ENCODE results near the gene USP19. TPM values are rescaled to one million over a fixed set of nuclear protein-coding genes. Genes with fewer than 3 reads are reported as not detected.

The USP19 gene, protein sequence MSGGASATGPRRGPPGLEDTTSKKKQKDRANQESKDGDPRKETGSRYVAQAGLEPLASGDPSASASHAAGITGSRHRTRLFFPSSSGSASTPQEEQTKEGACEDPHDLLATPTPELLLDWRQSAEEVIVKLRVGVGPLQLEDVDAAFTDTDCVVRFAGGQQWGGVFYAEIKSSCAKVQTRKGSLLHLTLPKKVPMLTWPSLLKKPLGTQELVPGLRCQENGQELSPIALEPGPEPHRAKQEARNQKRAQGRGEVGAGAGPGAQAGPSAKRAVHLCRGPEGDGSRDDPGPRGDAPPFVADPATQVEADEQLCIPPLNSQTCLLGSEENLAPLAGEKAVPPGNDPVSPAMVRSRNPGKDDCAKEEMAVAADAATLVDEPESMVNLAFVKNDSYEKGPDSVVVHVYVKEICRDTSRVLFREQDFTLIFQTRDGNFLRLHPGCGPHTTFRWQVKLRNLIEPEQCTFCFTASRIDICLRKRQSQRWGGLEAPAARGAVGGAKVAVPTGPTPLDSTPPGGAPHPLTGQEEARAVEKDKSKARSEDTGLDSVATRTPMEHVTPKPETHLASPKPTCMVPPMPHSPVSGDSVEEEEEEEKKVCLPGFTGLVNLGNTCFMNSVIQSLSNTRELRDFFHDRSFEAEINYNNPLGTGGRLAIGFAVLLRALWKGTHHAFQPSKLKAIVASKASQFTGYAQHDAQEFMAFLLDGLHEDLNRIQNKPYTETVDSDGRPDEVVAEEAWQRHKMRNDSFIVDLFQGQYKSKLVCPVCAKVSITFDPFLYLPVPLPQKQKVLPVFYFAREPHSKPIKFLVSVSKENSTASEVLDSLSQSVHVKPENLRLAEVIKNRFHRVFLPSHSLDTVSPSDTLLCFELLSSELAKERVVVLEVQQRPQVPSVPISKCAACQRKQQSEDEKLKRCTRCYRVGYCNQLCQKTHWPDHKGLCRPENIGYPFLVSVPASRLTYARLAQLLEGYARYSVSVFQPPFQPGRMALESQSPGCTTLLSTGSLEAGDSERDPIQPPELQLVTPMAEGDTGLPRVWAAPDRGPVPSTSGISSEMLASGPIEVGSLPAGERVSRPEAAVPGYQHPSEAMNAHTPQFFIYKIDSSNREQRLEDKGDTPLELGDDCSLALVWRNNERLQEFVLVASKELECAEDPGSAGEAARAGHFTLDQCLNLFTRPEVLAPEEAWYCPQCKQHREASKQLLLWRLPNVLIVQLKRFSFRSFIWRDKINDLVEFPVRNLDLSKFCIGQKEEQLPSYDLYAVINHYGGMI (N-terminal part only)
- polyA plus RNA-seq (2011; rRNA removed), result 33.3 and 37.7 TPM in 2 replicates
- 93.3 and 135 TPM in 2 replicates for polyA minus RNA-seq (2011; rRNA and poly(A)+ RNA removed)

DNA sequence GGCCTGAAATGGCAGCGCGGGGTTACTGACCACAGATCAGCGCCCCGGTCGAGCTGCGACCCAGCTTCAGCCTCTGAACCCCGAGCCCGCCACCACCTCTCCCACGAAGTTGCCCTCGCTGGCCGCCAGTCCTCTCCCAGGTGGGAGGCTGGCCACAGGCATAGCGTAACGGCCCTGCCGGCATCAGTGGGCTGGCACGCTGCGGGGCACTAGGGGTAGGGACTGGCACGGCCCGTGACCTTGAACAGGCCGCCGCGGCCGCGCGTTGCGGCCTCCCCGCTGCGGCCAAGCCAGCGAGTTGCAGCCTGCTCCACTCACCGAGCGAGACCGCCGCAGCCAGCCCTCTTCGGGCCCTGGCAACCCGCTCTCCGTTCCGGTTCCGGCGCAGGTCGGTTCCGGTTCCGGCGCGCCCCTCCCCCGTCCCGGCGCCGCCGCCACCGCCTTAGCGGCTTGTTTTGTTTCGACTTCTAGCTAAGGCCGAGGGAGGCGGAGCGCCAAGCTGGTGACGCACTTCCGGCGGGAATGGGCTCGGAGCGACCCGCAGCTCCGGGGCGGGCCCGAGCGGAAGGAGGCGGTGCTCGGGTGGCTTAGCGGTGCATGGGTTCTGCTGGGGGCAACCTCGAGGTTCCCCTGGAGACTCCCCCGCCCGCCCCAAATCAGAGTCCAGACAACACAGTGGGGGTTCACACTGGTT, at the start of gene USP19:
TSS of gene USP19 (minus strand) at position 386 of the 694 bp plus-strand sequence. CDS start 1,678 bp downstream, outside the sequence.
- POLR2A ChIA-PET, result interaction anchor here (0.5 to 2.2 kb wide), 6 partner anchors 11 to 99 kb away, joined by 4 to 29 read pairs (median 8); partner anchors contain the start of genes IMPDH2, LAMB2, NDUFAF3 and QRICH1
- H3K27me3 ChIP-seq (ENCODE audit: control insufficient read depth, insufficient read depth, low read length), result no peaks in the 10 kb centered on the region
- H3K9me3 ChIP-seq (ENCODE audit: control insufficient read depth, insufficient read depth, low read length), result no peaks in the 10 kb centered on the region; the same call in 1 of the 2 replicates
- peak within 1 kb of the TSS; percentile 96 for H3K4me3 ChIP-seq (ENCODE audit: low read depth, low read length)
- peak within 1 kb of the TSS; percentile 91 for H3K27ac ChIP-seq (ENCODE audit: low read depth, low read length)
- TF ChIP-seq, protein P1, sequence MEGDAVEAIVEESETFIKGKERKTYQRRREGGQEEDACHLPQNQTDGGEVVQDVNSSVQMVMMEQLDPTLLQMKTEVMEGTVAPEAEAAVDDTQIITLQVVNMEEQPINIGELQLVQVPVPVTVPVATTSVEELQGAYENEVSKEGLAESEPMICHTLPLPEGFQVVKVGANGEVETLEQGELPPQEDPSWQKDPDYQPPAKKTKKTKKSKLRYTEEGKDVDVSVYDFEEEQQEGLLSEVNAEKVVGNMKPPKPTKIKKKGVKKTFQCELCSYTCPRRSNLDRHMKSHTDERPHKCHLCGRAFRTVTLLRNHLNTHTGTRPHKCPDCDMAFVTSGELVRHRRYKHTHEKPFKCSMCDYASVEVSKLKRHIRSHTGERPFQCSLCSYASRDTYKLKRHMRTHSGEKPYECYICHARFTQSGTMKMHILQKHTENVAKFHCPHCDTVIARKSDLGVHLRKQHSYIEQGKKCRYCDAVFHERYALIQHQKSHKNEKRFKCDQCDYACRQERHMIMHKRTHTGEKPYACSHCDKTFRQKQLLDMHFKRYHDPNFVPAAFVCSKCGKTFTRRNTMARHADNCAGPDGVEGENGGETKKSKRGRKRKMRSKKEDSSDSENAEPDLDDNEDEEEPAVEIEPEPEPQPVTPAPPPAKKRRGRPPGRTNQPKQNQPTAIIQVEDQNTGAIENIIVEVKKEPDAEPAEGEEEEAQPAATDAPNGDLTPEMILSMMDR (IDR thresholded peaks at IDR 0.05; ENCODE audit: low read depth, low read length), result no peak
- CTCF ChIA-PET, result no interaction called here
- DNase-seq (ENCODE audit: low read depth, low spot score), result peak; percentile 80

DNA sequence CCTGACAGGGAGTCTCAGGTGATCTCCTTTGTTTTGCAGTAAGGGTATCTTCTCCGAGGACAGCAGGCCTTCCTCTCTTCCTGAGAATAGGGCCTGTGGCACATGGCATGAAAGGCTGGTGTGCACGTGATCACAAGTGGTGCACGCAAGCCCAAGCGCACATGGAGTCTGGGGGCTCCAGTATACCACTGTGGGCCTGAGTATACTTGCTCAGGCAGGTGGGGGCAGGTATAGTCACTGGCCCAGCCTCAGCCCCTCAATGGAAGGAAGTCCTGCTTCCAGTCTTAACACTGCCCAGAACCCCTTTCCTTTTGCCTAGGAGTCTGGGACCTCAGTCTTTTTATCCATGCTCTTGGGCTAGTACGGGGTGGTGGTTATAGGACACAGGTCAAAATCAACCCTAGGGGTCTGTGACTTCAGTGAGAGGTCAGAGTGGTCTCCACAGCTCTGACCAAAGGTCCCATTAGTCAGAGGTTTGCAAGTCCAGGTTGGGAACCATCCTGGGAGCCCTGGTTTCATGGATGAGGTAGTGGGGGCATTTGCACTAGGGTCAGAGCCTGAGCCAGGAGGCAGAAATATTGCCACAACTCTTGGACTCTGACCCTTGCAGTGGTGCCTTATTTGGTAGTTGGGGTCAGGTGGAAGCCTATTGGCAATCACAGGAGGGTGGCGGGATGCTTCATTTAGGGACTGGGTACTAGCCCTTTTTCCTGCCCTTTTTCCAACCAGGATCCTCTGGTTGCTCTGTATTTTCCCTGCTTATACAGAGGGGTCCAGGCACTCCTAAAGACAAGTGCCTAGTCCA, 46.3 kb upstream of the USP19 start:
- DNase-seq (ENCODE audit: low read depth, low spot score), result no peak
- ChIA-PET CTCF (no interaction called here), POLR2A (interaction anchor here (0.6 kb wide), 1 partner anchor 308 kb away, joined by 4 read pairs; no protein-coding TSS in a partner anchor)
- TF ChIP-seq, protein P1 (IDR thresholded peaks at IDR 0.05; ENCODE audit: low read depth, low read length), result no peak
- H3K27me3 ChIP-seq (ENCODE audit: control insufficient read depth, insufficient read depth, low read length), result no peaks in the 10 kb centered on the region
- no peaks in the 10 kb centered on the region; the same call in 1 of the 2 replicates for H3K9me3 ChIP-seq (ENCODE audit: control insufficient read depth, insufficient read depth, low read length)
- H3K27ac ChIP-seq (ENCODE audit: low read depth, low read length), result no peak overlapping the region
- H3K4me3 ChIP-seq (ENCODE audit: low read depth, low read length), result no peak overlapping the region

DNA sequence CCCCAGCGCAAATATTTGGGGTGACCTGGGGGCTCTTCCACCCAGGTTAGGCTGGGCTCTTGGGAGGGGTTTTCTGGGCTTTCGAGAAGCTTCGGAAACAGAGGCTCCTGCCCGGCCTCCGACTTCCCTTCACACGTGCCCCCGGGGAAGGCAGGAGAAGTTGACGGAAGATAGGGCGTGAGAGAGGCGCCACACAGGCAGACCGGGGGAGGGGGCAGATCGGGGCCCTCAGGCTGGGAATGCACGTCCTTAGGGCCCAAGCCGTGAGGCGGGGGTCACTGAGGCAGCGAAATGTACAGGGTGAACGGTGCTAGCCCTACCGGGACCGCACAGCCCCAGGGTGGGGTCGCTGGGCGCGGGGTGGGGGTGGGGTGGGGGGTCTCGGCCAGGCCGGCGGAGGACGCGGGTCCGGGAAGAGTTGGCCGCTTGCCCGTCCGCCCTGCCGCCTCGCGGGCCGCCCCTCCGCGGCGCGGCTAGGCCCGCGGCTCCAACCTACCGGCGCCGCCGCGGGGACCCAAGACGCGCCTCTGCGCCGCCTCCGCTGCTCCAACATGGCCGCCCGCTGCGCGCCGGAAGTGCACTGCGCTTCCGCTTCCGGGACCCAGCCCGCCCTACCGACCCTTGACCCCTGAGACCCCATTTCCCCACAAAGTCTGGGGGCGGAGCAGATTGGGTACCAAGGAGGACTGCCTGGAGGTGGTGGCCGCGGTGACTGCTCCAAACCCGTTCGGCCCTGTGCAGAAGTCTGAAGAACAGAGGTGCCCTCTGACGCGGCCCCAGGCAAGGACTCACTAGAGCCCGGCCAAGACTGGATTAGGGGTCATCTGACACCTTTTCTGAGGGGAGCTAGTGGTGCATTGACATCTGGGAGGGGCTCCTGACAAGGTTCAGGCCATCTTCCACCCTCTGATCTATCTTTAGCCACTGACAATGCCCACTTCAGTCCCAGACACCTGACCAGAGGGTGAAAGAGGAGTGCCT, 45.4 kb upstream of the USP19 start, which contains the start of gene CCDC71:
TSS of gene CCDC71 (minus strand) at position 561 of the 981 bp plus-strand sequence. CDS start 2,123 bp downstream, outside the sequence.
- ChIA-PET CTCF (interaction anchor here (1.2 kb wide), 1 partner anchor 284 kb away, joined by 4 read pairs; no protein-coding TSS in a partner anchor), POLR2A (interaction anchor here (0.6 to 0.7 kb wide), 2 partner anchors 12 to 309 kb away, joined by 3 to 4 read pairs; no protein-coding TSS in a partner anchor)
- Histone ChIP-seq H3K4me3 (ENCODE audit: low read depth, low read length) (peak within 1 kb of the TSS; percentile 94), H3K27me3 (ENCODE audit: control insufficient read depth, insufficient read depth, low read length) (no peaks in the 10 kb centered on the region), H3K27ac (ENCODE audit: low read depth, low read length) (peak within 1 kb of the TSS; percentile 39), H3K9me3 (ENCODE audit: control insufficient read depth, insufficient read depth, low read length) (no peaks in the 10 kb centered on the region; the same call in 1 of the 2 replicates)
- peak; percentile 7 for DNase-seq (ENCODE audit: low read depth, low spot score)
- TF ChIP-seq, protein P1 (IDR thresholded peaks at IDR 0.05; ENCODE audit: low read depth, low read length), result no peak

Data from AG04450 (cell line).